ENCODE results near the gene TMEM167A. TPM values are rescaled to one million over a fixed set of nuclear protein-coding genes. Genes with fewer than 3 reads are reported as not detected.

TMEM167A gene
- total RNA-seq, 1 donor from 2014 or later, result 113 TPM

DNA sequence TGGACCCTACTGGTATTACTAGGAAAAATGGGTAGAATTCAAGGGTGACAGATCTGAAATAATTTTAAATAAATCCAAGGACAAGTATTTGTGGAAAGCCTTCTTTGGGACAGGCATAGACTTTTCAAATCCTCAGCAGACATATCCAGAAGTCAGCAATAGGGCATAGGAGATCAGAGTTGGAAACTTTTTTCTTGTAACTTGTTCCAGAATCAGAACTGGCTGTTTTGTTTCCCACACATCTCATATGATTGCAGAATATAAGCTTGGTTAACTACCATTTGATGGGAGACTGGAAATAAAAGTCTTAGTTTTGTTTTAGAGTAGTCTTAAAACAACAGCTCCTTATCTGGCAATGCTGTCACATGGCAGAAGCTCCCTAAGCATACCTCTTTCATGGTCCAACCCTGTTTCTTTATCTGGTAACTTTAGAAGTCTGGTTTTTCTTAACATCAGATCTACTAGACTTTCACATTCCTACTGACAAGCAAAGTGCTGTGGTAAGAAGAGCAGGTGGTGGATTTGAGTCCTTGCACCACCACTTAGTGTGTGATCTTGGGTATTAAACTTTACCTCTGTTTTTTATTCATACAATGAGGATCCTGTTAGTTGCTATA is 25.3 kb upstream of the TMEM167A start:
- peaks cover 13% of the 10 kb centered on the region for H3K4me1 Mint-ChIP-seq (ENCODE audit: low read depth)
- H3K27me3 Mint-ChIP-seq (ENCODE audit: low read depth), result no peaks in the 10 kb centered on the region

GRCh38 chr5:83101514-83101913 is 24.3 kb upstream of the TMEM167A start:
- Mint-ChIP-seq H3K9me3 (ENCODE audit: low read depth) (peaks cover 3% of the 10 kb centered on the region), H3K27ac (ENCODE audit: unreplicated experiment) (no peak overlapping the region), H3K4me1 (ENCODE audit: low read depth) (peaks cover 22% of the 10 kb centered on the region), H3K27me3 (ENCODE audit: low read depth) (no peaks in the 10 kb centered on the region), H3K36me3 (ENCODE audit: low read depth) (no peaks in the 10 kb centered on the region), H3K4me3 (ENCODE audit: unreplicated experiment) (no peak overlapping the region)
- no peak for DNase-seq (ENCODE audit: low spot score)
- TF ChIP-seq, protein P1, sequence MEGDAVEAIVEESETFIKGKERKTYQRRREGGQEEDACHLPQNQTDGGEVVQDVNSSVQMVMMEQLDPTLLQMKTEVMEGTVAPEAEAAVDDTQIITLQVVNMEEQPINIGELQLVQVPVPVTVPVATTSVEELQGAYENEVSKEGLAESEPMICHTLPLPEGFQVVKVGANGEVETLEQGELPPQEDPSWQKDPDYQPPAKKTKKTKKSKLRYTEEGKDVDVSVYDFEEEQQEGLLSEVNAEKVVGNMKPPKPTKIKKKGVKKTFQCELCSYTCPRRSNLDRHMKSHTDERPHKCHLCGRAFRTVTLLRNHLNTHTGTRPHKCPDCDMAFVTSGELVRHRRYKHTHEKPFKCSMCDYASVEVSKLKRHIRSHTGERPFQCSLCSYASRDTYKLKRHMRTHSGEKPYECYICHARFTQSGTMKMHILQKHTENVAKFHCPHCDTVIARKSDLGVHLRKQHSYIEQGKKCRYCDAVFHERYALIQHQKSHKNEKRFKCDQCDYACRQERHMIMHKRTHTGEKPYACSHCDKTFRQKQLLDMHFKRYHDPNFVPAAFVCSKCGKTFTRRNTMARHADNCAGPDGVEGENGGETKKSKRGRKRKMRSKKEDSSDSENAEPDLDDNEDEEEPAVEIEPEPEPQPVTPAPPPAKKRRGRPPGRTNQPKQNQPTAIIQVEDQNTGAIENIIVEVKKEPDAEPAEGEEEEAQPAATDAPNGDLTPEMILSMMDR (IDR thresholded peaks at IDR 0.05), result no peak

More for the DNA sequence above, 25.3 kb upstream of the TMEM167A start:
- Mint-ChIP-seq H3K4me3 (ENCODE audit: unreplicated experiment) (no peak overlapping the region), H3K27ac (ENCODE audit: unreplicated experiment) (no peak overlapping the region), H3K9me3 (ENCODE audit: low read depth) (peaks cover 3% of the 10 kb centered on the region), H3K36me3 (ENCODE audit: low read depth) (no peaks in the 10 kb centered on the region)
- TF ChIP-seq, protein P1 (IDR thresholded peaks at IDR 0.05), result no peak
- DNase-seq (ENCODE audit: low spot score), result no peak

GRCh38 chr5:83099445-83099844 is 22.3 kb upstream of the TMEM167A start:
- H3K27ac Mint-ChIP-seq (ENCODE audit: unreplicated experiment), result no peak overlapping the region
- no peaks in the 10 kb centered on the region for H3K36me3 Mint-ChIP-seq (ENCODE audit: low read depth)
- no peak for DNase-seq (ENCODE audit: low spot score)
- H3K9me3 Mint-ChIP-seq (ENCODE audit: low read depth), result peaks cover 3% of the 10 kb centered on the region
- H3K27me3 Mint-ChIP-seq (ENCODE audit: low read depth), result no peaks in the 10 kb centered on the region
- H3K4me3 Mint-ChIP-seq (ENCODE audit: unreplicated experiment), result no peak overlapping the region
- H3K4me1 Mint-ChIP-seq (ENCODE audit: low read depth), result peaks cover 32% of the 10 kb centered on the region
- TF ChIP-seq, protein P1 (IDR thresholded peaks at IDR 0.05), result no peak

DNA sequence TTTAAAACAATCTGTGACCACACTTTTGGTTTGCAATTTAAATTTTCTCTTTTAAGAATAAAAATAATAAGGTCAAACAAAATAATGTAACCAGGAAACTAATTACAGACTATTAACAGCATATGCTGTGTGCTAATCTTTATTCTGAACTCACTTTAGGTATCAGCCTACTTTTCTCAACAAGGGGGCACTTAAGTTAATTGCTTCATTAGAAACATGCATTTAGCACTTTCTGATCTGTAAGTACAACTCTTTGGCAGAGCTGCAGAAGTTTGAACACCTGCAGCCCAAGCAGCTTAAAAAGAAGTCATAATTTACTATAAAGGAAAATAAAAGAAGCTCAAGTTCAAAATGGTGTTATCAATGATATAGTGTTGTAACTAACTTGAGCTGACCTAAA is 21.8 kb upstream of the TMEM167A start:
- TF ChIP-seq, protein P1 (IDR thresholded peaks at IDR 0.05), result no peak
- no peak overlapping the region for H3K4me3 Mint-ChIP-seq (ENCODE audit: unreplicated experiment)
- H3K4me1 Mint-ChIP-seq (ENCODE audit: low read depth), result peaks cover 32% of the 10 kb centered on the region
- no peak for DNase-seq (ENCODE audit: low spot score)
- H3K36me3 Mint-ChIP-seq (ENCODE audit: low read depth), result peaks cover 2% of the 10 kb centered on the region
- H3K9me3 Mint-ChIP-seq (ENCODE audit: low read depth), result peaks cover 7% of the 10 kb centered on the region
- no peaks in the 10 kb centered on the region for H3K27me3 Mint-ChIP-seq (ENCODE audit: low read depth)
- no peak overlapping the region for H3K27ac Mint-ChIP-seq (ENCODE audit: unreplicated experiment)

DNA sequence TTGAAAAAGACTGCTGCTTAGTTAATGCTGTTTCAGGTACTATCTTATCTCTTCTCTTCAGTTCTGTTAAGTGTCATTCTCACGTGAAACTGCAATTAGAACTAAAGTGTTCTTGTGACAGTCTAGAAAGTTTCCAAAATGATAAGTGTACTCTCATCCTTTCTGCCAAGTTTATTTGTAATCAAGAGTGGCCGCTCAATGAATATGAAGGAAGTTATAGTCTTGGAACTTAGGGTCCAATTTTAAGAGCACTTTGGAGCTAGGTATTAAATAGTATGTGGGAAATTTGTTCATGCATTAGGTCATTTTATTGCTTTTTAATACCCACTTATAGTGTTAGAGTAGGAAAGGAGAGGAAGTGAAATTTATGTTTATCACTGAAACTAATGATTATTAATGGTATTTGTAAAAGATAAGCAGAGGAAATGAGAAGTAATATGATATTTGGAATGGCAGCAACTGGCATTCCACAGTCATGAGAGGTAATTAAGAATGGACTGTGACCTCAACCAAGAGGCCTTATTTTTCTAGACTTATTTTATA is 20.6 kb upstream of the TMEM167A start:
- H3K4me1 Mint-ChIP-seq (ENCODE audit: low read depth), result peaks cover 32% of the 10 kb centered on the region
- peaks cover 5% of the 10 kb centered on the region for H3K36me3 Mint-ChIP-seq (ENCODE audit: low read depth)
- peak overlapping the region; percentile 57 for H3K27ac Mint-ChIP-seq (ENCODE audit: unreplicated experiment)
- H3K9me3 Mint-ChIP-seq (ENCODE audit: low read depth), result peaks cover 16% of the 10 kb centered on the region
- H3K4me3 Mint-ChIP-seq (ENCODE audit: unreplicated experiment), result no peak overlapping the region
- TF ChIP-seq, protein P1 (IDR thresholded peaks at IDR 0.05), result no peak
- DNase-seq (ENCODE audit: low spot score), result no peak
- H3K27me3 Mint-ChIP-seq (ENCODE audit: low read depth), result no peaks in the 10 kb centered on the region
